Loucy (cell line): ENCODE data around the gene WDR88.

Experiments used
- H2AFZ ChIP-seq: fragments of 200-600 bp; sonication (generic); 2 replicates; pipeline ENCODE4 v1.6.0; 2016; ENCODE audit warnings: antibody characterized with exemption, mild to moderate bottlenecking, low read length, moderate library complexity
- H3F3A ChIP-seq: fragments of 200-600 bp; 2 replicates; pipeline ENCODE4 v1.6.0; 2016; ENCODE audit warnings: antibody characterized with exemption, low read depth, mild to moderate bottlenecking
- H3K27me3 ChIP-seq: fragments of 200-600 bp; sonication (generic); 2 replicates; pipeline ENCODE4 v1.6.1; 2014; ENCODE audit warnings: low read length, mild to moderate bottlenecking; ENCODE audit not compliant: insufficient read depth, poor library complexity, severe bottlenecking
- H3K36me3 ChIP-seq: fragments of 200-600 bp; sonication (generic); 2 replicates; pipeline ENCODE4 v1.6.1; 2016; ENCODE audit warnings: low read length; ENCODE audit not compliant: insufficient read depth
- H3K4me1 ChIP-seq: fragments of 200-600 bp; sonication (generic); 2 replicates; pipeline ENCODE4 v1.5.1; 2014; ENCODE audit warnings: low read length, mild to moderate bottlenecking; ENCODE audit not compliant: insufficient read depth, poor library complexity, severe bottlenecking
- H3K4me2 ChIP-seq: fragments of 200-600 bp; sonication (generic); 2 replicates; pipeline ENCODE4 v1.6.0; 2014; ENCODE audit warnings: antibody characterized with exemption, low read length, low read depth, mild to moderate bottlenecking; ENCODE audit not compliant: poor library complexity, severe bottlenecking
- H3K4me3 ChIP-seq: fragments of 200-600 bp; sonication (generic); 2 replicates; pipeline ENCODE4 v1.5.1; 2014; ENCODE audit warnings: low read length, mild to moderate bottlenecking, mixed read lengths; ENCODE audit not compliant: poor library complexity, severe bottlenecking
- H3K79me2 ChIP-seq: fragments of 200-600 bp; sonication (generic); 2 replicates; pipeline ENCODE4 v1.6.1; 2014; ENCODE audit warnings: low read length; ENCODE audit not compliant: insufficient read depth
- H3K9ac ChIP-seq: fragments of 200-600 bp; sonication (generic); 2 replicates; pipeline ENCODE4 v1.6.0; 2014; ENCODE audit warnings: mild to moderate bottlenecking, low read depth, low read length, moderate library complexity; ENCODE audit not compliant: poor library complexity, severe bottlenecking
- H3K9me2 ChIP-seq: fragments of 200-600 bp; sonication (generic); replicated peaks from 2 replicates; pipeline ENCODE4 v1.6.1; 2016; ENCODE audit warnings: low read depth, low read length, mixed read lengths
- H3K9me3 ChIP-seq: fragments of 200-600 bp; sonication (generic); 2 replicates; pipeline ENCODE4 v1.6.1; 2014; ENCODE audit warnings: mild to moderate bottlenecking, antibody characterized with exemption, low read length, low read depth; ENCODE audit not compliant: insufficient read depth
- H4K20me1 ChIP-seq: fragments of 200-600 bp; sonication (generic); 2 replicates; pipeline ENCODE4 v1.6.0; 2014; ENCODE audit warnings: antibody characterized with exemption, low read length, mild to moderate bottlenecking; ENCODE audit not compliant: insufficient read depth, poor library complexity, severe bottlenecking
- EZH2phosphoT487 ChIP-seq: fragments of 200-600 bp; IDR thresholded peaks from 2 replicates; pipeline ENCODE4 v1.6.1; 2018; ENCODE audit warnings: antibody characterized with exemption, mild to moderate bottlenecking, moderate library complexity, borderline replicate concordance
- TF ChIP-seq, protein P1 (sequence below): fragments of 200-600 bp; sonication (generic); conservative IDR thresholded peaks from 2 replicates; pipeline ENCODE4 v1.5.1; 2014; ENCODE audit warnings: mild to moderate bottlenecking, antibody characterized with exemption, low read length

Gene WDR88

DNA sequence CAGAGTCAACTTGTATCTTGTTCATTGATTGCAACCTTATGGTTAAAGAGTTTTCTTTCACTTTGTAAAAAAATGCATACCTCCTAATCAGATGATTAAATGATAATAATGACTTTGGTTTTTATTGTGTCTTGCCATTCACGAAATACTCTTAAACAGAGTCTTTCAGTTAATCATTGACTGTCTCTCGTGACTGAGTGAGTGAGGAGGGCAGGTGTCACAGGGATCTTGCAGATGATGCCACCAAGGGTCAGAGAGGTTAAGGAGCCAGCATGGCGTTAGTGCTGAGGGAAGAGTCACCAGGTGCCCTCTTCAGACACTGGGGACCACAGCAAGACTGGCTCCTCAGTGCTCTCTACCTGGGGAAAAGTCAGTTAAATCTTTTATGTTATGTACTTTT is 42.9 kb upstream of the WDR88 start:
- Histone ChIP-seq H3K4me3 (no peak overlapping the region), H3K9ac (no peak overlapping the region), H3K27me3 (no peaks in the 10 kb centered on the region), H3K9me3 (no peaks in the 10 kb centered on the region), H3K4me2 (no peak overlapping the region), H3K79me2 (no peaks in the 10 kb centered on the region), H3F3A (no peaks in the 10 kb centered on the region), H4K20me1 (no peaks in the 10 kb centered on the region), H2AFZ (no peak overlapping the region), H3K36me3 (peaks cover 10% of the 10 kb centered on the region; the same call in 1 of the 2 replicates), H3K9me2 (no peaks in the 10 kb centered on the region), H3K4me1 (no peaks in the 10 kb centered on the region)
- TF ChIP-seq, protein P1, sequence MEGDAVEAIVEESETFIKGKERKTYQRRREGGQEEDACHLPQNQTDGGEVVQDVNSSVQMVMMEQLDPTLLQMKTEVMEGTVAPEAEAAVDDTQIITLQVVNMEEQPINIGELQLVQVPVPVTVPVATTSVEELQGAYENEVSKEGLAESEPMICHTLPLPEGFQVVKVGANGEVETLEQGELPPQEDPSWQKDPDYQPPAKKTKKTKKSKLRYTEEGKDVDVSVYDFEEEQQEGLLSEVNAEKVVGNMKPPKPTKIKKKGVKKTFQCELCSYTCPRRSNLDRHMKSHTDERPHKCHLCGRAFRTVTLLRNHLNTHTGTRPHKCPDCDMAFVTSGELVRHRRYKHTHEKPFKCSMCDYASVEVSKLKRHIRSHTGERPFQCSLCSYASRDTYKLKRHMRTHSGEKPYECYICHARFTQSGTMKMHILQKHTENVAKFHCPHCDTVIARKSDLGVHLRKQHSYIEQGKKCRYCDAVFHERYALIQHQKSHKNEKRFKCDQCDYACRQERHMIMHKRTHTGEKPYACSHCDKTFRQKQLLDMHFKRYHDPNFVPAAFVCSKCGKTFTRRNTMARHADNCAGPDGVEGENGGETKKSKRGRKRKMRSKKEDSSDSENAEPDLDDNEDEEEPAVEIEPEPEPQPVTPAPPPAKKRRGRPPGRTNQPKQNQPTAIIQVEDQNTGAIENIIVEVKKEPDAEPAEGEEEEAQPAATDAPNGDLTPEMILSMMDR: no peak
- TF ChIP-seq EZH2phosphoT487: no peak

DNA sequence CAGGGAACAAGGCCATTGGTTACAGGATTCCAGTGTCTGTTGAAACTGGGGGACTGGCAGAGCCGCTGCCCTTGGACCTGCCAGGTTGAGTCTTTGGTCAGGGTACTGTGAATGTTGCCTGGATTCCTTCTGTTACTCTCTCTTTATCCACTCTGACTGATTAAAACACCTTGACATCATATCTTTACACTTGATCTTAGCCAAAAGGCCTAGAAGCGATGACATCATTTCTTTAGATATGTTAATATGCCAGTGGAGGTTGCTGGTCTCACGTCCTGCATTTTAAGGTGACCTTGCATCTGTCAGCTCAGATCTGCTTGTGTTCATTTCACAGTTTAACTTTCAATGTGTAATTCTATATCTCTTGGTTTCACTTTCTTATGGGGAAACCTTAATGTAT is 41.7 kb upstream of the WDR88 start:
- Histone ChIP-seq H3K9me3 (no peaks in the 10 kb centered on the region), H3K27me3 (no peaks in the 10 kb centered on the region), H3K79me2 (no peaks in the 10 kb centered on the region), H3K36me3 (peaks cover 16% of the 10 kb centered on the region; the same call in 1 of the 2 replicates), H3K4me3 (no peak overlapping the region), H3K4me2 (no peak overlapping the region), H2AFZ (no peak overlapping the region), H3K9me2 (no peaks in the 10 kb centered on the region), H3F3A (no peaks in the 10 kb centered on the region), H4K20me1 (no peaks in the 10 kb centered on the region), H3K4me1 (no peaks in the 10 kb centered on the region), H3K9ac (no peak overlapping the region)
- no peak for TF ChIP-seq EZH2phosphoT487
- TF ChIP-seq, protein P1: no peak

DNA sequence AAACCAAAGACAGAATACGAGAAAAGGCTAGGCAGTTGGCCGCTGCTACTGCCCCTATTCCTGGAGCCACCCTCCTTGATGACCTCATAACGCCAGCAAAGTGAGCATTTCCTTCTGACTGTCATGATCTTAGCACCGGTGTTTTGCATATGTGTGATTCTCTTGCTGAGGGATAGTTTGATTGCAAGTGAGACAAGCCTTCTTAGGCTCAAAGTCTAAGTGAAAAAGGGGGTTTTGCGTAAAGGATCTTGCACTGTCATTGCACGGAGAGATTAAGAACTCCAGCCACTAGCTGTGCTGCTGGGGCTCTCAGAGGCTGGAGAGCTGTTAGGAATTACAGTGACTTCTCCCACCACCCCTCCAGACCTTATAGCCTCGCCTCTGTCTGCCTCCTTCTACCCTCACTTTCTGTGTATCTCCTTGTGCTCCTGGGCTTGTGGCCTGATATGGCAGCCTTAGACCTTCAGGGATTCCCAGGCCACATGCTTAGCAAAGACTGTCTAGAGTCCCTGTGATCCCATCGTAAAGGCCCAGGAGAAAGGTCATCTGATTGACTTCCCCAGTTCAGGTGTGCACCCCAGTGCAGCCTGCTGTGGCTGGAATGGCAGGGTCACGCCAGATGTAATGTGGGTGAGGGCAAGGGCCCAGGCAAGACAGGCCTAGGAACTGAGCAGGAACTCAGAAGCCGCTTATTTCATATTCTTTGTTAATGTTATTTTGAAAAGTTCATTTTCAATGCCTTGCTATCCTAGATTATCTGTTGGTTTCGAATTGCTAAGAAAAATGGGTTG is 38.3 kb upstream of the WDR88 start:
- Histone ChIP-seq H3K27me3 (no peaks in the 10 kb centered on the region), H4K20me1 (no peaks in the 10 kb centered on the region), H3K9me3 (no peaks in the 10 kb centered on the region), H3F3A (no peaks in the 10 kb centered on the region), H3K4me1 (no peaks in the 10 kb centered on the region), H3K9me2 (no peaks in the 10 kb centered on the region), H3K79me2 (no peaks in the 10 kb centered on the region), H2AFZ (no peak overlapping the region), H3K4me2 (no peak overlapping the region), H3K36me3 (peaks cover 40% of the 10 kb centered on the region; the same call in 1 of the 2 replicates), H3K9ac (no peak overlapping the region), H3K4me3 (no peak overlapping the region)
- TF ChIP-seq, protein P1: no peak
- no peak for TF ChIP-seq EZH2phosphoT487
